ENCODE results near the gene STARD3NL.

GRCh38 chr7:38179776-38180226 is 1.8 kb downstream of the STARD3NL start:
- no peak for TF ChIP-seq POLR2AphosphoS5 (IDR thresholded peaks at IDR 0.05; ENCODE audit: low read depth, low read length)
- no peak for TF ChIP-seq POLR2A (IDR thresholded peaks at IDR 0.05; ENCODE audit: low read depth, low read length)
- no peak for TF ChIP-seq TAF1 (IDR thresholded peaks at IDR 0.05; ENCODE audit: low read depth, low read length)
- no peak for TF ChIP-seq POU2F2 (IDR thresholded peaks at IDR 0.05; ENCODE audit: low read depth, low read length)
- no peak for TF ChIP-seq SPI1 (IDR thresholded peaks at IDR 0.05; ENCODE audit: low read depth, low read length)
- TF ChIP-seq PAX5 (IDR thresholded peaks at IDR 0.05; ENCODE audit: insufficient read depth, low read length, severe bottlenecking): no peak
